CD4-positive, alpha-beta T cell treated with Interleukin-17A for 4 hours (primary cell): ENCODE data around the gene ANAPC15.
"Not testable (repeated sequence)": the region's sequence is repeated elsewhere in the genome, so short reads cannot be mapped to it uniquely, and the experiment has no call there.

Experiments
- DNase-seq: peaks from one replicate; pipeline ENCODE4 v3.0.0-alpha.2; 2020; ENCODE audit warnings: mixed read lengths

Gene ANAPC15

DNA sequence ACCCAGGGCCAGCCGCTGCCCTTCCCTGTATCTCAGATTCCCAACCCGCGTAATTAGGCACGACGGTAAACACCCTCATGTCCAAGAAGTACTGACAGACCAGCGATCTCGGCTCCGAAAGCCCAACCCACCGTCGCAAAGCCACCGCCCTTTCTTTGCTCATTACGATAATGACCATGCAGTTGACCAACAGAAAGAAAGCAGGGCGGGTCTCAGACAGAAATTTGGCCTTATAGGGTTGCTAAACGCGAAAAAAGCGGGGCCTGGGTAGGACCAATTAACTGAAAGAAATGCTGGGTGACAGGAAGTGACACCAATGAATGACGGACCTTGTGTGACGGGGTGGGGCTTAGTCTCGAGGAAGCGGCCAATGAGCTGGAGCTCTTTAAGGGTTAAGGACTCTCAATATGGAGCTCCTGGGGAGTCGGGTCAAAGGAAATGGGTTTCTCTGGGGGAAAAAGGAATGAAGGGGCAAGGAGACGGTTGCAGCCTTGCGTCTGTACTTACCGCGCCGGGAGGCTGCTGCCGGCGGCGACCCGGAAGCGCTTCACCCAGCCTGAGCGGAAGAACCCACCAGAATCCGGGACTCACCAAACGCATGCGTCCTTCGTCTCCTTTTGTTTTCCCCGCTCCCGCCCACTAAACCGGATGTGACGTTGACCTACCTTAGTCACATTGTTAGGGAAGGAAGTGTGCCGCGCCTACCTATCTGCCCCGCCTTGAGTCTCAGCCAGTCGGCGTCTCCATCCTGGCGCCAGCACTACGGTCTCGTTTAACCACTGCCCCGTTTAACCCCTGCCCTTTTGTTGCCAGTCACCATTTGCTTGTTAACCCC is at the start of gene ANAPC15:
Gene ANAPC15 (minus strand): TSS at position 553 of the 835 bp plus-strand sequence. CDS start 1,419 bp downstream, outside the sequence.
- DNase-seq, result peak; percentile 98

GRCh38 chr11:72160319-72160718 is 47.8 kb upstream of the ANAPC15 start:
- DNase-seq, result no peak

DNA sequence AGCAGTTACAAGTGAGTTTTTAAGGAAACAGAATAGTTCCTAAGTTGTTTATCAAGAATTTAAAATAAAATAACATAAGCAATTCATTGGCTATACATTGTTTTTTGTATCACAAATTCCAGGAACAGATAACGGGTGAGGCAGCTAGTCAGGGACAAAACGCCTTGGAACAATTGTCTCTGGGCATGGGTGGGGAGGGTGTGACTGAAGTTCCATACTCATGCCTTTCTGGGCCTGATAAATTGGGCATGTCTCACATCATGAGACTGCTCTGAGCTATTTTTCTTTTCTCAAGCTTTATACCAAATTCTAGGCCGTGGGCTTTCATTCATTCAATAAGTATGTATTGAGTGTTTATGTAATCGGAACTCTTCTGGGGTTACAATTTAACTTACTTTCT is 44.6 kb upstream of the ANAPC15 start:
- DNase-seq, result no peak

GRCh38 chr11:72155751-72156150 is 43.3 kb upstream of the ANAPC15 start:
- no peak for DNase-seq

GRCh38 chr11:72154816-72155215 is 42.3 kb upstream of the ANAPC15 start:
- no peak for DNase-seq

GRCh38 chr11:72153874-72154273 is 41.4 kb upstream of the ANAPC15 start:
- not testable (repeated sequence) for DNase-seq

DNA sequence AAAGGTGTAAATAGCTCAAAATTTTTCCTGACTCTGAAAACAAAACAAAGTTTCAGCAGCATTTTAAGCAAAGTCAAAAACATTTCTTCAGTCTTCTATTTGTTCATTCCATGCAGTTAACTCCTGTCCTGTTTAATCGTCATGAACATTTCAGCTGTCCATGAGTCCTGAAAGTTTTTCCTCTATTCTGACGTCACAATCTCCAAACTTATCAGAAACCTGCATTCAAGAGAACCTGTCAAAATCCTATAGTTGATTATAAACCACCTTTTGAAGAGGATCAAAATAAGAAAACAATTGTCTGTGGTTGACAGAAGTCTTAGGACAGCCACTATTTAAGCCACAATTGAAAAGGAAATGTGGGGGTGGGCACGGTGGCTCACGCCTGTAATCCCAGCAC is 38.4 kb upstream of the ANAPC15 start:
- DNase-seq, result no peak

DNA sequence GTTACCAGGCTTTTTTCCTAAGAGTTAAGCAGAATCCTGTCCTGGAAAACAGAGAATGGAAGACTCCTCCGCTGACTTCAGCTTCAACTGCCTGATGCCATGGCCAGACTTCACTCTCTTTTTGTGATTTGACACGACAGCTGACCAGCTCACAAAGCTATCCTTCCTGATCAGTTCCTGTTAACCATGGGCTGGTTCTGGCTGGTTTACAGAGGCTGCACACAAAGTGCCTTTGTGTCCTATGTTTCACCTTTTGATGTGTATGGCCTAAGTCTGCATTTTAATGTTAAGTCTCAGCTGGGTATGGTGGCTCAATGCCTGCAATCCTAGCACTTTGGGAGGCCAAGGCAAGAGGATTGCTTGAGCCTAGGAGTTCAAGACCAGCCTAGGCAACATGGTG is 34.1 kb upstream of the ANAPC15 start:
- DNase-seq, result no peak

DNA sequence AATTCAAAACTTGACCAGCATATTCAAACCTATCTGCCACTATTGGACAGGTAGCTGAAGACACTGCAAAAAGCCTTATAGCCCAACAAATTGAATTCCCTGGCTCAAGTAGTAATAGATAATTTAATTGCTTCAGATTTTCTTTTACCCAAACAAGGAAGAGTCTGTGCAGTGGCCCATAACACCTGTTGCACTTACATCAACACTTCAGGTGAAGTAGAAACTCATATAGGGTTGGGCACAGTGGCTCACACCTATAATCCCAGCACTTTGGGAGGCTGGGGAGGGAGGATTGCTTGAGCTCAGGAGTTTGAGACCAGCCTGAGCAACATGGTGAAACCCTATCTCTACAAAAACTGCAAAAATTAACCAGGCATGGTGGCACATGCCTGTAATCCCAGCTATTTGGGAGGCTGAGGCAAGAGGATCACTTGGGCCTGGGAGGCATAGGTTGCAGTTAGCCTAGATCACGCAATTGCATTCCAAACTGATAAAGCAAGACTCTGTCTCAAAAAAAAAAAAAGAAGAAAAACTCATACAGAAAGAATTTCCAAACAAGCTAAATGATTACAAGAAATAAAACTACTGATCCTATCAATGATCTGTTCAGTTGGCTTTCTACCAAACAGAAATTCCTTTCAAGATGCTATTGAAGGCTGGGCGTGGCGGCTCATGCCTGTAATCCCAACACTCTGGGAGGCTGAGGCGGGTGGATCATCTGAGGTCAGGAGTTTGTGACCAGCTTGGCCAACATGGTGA is 32.5 kb upstream of the ANAPC15 start:
- DNase-seq, result no peak

DNA sequence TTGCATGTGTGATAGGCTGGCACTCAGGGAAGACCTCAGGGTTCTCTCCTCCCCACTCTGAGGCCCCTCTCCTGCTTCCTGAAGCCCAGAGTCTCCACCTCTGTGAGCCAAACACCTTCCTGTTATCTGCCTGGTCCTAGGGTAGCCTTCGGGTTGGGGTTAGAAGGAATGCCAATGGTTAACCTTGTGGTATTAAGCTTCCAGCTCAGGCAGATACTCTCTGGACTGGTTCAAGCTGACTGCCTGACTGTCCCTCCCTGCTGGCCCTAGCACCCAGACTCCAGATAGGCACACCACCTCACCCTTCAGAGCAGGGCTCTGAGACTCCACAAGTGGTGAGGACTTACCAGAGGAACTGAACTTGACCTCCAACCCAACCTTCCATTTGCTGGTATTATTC is 30.0 kb upstream of the ANAPC15 start:
- not testable (repeated sequence) for DNase-seq

GRCh38 chr11:72142086-72142485 is 29.6 kb upstream of the ANAPC15 start:
- not testable (repeated sequence) for DNase-seq

DNA sequence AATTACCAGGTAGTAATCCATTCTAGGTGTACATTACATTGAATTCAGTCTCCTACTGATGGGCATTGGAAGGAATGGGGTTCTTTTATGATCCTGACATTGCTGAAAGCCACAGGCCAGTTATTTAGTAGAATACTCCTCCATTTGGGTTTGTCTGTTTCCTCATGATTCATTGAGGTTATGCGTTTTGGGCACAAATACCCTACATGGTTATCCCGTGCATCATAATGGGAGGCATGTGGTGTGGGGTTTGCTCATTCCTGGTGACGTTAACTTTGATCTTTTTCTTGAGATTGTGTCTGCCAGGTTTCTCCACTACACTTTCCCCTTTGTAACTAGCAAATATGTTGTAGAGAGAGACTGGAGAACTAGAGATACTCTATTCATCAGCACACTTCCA is 28.6 kb upstream of the ANAPC15 start:
- no peak for DNase-seq

- DNase-seq, result no peak
Observed at GRCh38 chr11:72140661-72141060, 28.2 kb upstream of the ANAPC15 start.

GRCh38 chr11:72139500-72139899 is 27.0 kb upstream of the ANAPC15 start:
- no peak for DNase-seq

DNA sequence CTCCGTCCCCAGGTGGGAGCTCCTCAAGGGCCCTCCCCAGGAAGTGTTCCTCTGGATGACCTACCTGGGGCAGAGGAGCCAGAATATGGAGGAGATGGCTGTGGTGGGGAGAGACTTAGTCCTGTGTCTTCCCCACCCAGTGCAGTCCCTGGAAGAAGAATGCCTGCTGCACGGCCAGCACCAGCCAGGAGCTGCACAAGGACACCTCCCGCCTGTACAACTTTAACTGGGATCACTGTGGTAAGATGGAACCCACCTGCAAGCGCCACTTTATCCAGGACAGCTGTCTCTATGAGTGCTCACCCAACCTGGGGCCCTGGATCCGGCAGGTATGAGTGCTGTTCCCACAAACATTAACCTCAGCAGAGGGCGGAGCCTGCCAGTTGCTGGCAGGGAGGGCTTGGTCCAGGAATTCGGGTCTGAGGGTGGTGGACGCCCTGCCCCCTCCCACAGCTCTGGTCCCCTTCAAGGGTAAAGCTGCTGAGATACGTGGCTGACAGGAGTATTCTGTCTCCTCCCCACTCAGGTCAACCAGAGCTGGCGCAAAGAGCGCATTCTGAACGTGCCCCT is 26.4 kb upstream of the ANAPC15 start:
- DNase-seq, result no peak

- DNase-seq, result no peak
Observed at GRCh38 chr11:72136684-72137262, 24.3 kb upstream of the ANAPC15 start.

- no peak for DNase-seq
Observed at GRCh38 chr11:72135891-72136683, 23.6 kb upstream of the ANAPC15 start.

GRCh38 chr11:72135473-72135872 is 23.0 kb upstream of the ANAPC15 start, which contains the start of gene FOLR3:
Gene FOLR3, plus strand, starts transcription at chr11:72135725. Its CDS starts 228 bp downstream, at chr11:72135953.
- not testable (repeated sequence) for DNase-seq

GRCh38 chr11:72132646-72133045 is 20.2 kb upstream of the ANAPC15 start:
- DNase-seq, result no peak

GRCh38 chr11:72129381-72129780 is 16.9 kb upstream of the ANAPC15 start:
- no peak for DNase-seq

DNA sequence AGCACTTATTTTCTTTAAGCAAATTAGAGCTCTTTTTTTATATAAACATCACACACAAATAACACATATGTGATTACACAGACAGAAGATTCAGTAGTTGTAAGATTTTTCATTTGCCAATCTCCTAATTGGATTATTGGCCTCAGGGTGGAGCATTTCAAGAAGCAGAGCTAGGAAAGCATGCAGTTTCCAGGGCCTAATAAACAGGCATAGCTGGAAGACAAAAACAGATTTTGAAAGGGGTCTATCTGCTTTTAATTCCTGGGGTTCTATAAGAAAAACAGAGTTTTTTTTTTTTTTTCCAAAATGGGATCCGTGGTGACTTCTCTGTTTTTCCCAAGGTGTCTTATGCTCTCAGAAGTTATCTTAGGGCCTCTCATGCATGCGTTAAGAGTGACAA is 15.4 kb upstream of the ANAPC15 start:
- no peak for DNase-seq

GRCh38 chr11:72125956-72126355 is 13.5 kb upstream of the ANAPC15 start:
- DNase-seq, result no peak
